HepG2 (cell line): ENCODE measurements around the gene GEMIN8. TPM values are rescaled to one million over a fixed set of nuclear protein-coding genes. Genes with fewer than 3 reads are reported as not detected.

Source experiments
- EED ChIP-seq: sonication (generic); formaldehyde crosslinking; IDR thresholded peaks from 2 replicates; pipeline ENCODE4 v1.5.0; 2020; ENCODE audit warnings: mild to moderate bottlenecking, missing genetic modification reagents
- FOXC1 ChIP-seq: sonication (generic); formaldehyde crosslinking; IDR thresholded peaks from 2 replicates; pipeline ENCODE4 v1.8.0; 2022; ENCODE audit warnings: mild to moderate bottlenecking, missing genetic modification reagents, borderline replicate concordance
- HMG20B ChIP-seq: conservative IDR thresholded peaks from 2 replicates; pipeline ENCODE4 v1.6.1; 2016; ENCODE audit warnings: missing genetic modification reagents, missing compliant biosample characterization
- KMT2A ChIP-seq: sonication (generic); formaldehyde crosslinking; IDR thresholded peaks from 2 replicates; pipeline ENCODE4 v1.4.0; 2020; ENCODE audit warnings: missing genetic modification reagents
- MTA1 ChIP-seq: sonication (generic); formaldehyde crosslinking; IDR thresholded peaks from 2 replicates; pipeline ENCODE4 v1.4.0; 2020; ENCODE audit warnings: missing genetic modification reagents, mild to moderate bottlenecking, borderline replicate concordance
- PHF8 ChIP-seq: sonication (generic); formaldehyde crosslinking; IDR thresholded peaks from 2 replicates; pipeline ENCODE4 v1.5.0; 2020; ENCODE audit warnings: missing genetic modification reagents
- RBFOX2 ChIP-seq: fragments of 200-400 bp; formaldehyde crosslinking; IDR thresholded peaks from 2 replicates; pipeline ENCODE4 v1.6.1; 2017; ENCODE audit warnings: low read depth, mild to moderate bottlenecking, low read length
- ZFP36 ChIP-seq: fragments of 150-350 bp; IDR thresholded peaks from 2 replicates; pipeline ENCODE4 v1.6.1; 2018; ENCODE audit warnings: borderline replicate concordance, low read length, low read depth; ENCODE audit not compliant: partially characterized antibody
- ZNF180 ChIP-seq: sonication (generic); formaldehyde crosslinking; IDR thresholded peaks from 2 replicates; pipeline ENCODE4 v1.4.0; 2020; ENCODE audit warnings: low read depth, missing genetic modification reagents, borderline replicate concordance
- ZNF234 ChIP-seq: sonication (generic); formaldehyde crosslinking; conservative IDR thresholded peaks from 2 replicates; pipeline ENCODE4 v1.5.1; 2020; ENCODE audit warnings: mild to moderate bottlenecking, missing genetic modification reagents
- ZNF263 ChIP-seq: sonication (generic); formaldehyde crosslinking; IDR thresholded peaks from 2 replicates; pipeline ENCODE4 v1.4.0; 2020; ENCODE audit warnings: missing genetic modification reagents
- ZNF569 ChIP-seq: sonication (generic); formaldehyde crosslinking; IDR thresholded peaks from 2 replicates; pipeline ENCODE4 v1.5.0; 2020; ENCODE audit warnings: mild to moderate bottlenecking, missing genetic modification reagents, moderate library complexity, borderline replicate concordance
- ZNF589 ChIP-seq: sonication (generic); formaldehyde crosslinking; conservative IDR thresholded peaks from 2 replicates; pipeline ENCODE4 v1.8.0; 2022; ENCODE audit warnings: mild to moderate bottlenecking, moderate library complexity, missing genetic modification reagents
- ZNF605 ChIP-seq: sonication (generic); formaldehyde crosslinking; IDR thresholded peaks from 2 replicates; pipeline ENCODE4 v1.8.0; 2022; ENCODE audit warnings: mild to moderate bottlenecking, missing genetic modification reagents
- polyA plus RNA-seq, 8 experiments: library from polyadenylated mRNA; depleted of rRNA in 3 of 8; stranded (reverse) in 7 of 8; unstranded in 1 of 8; fragments of >200 nt; fragmentation: Illumina TruSeq in 4 of 8; extraction: Trizol in 4 of 8; gene quantifications; 2 replicates each; pipeline versions ENCODE4 v1.2.1 to v1.2.3, GENCODE V29; 2011 to 2016; ENCODE audit warnings: low read depth in 4 of 8, missing spikeins in 1 of 8, mixed read lengths in 1 of 8; ENCODE audit not compliant: insufficient read depth in 1 of 8
- total RNA-seq, 5 experiments: library from RNA; depleted of rRNA; stranded (reverse); fragments of >200 nt; fragmentation: Illumina TruSeq; extraction: Trizol; gene quantifications; 2 replicates each; pipeline ENCODE4 v1.2.3, GENCODE V29; 2016; ENCODE audit warnings: low read depth in 1 of 5
- TF ChIP-seq, protein P1 (sequence below): sonication (generic); formaldehyde crosslinking; IDR thresholded peaks from 2 replicates; pipeline ENCODE4 v1.5.0; 2020; ENCODE audit warnings: missing genetic modification reagents
- TF ChIP-seq, protein P2 (sequence below): sonication (generic); formaldehyde crosslinking; IDR thresholded peaks from 2 replicates; pipeline ENCODE4 v1.4.0; 2020; ENCODE audit warnings: mild to moderate bottlenecking, missing genetic modification reagents
- TF ChIP-seq, protein P3 (sequence below): IDR thresholded peaks from 2 replicates; pipeline ENCODE4 v1.6.1; 2016; ENCODE audit warnings: missing genetic modification reagents, missing compliant biosample characterization
- TF ChIP-seq, protein P4 (sequence below): sonication (generic); formaldehyde crosslinking; IDR thresholded peaks from 2 replicates; pipeline ENCODE4 v1.5.0; 2020; ENCODE audit warnings: missing genetic modification reagents, mild to moderate bottlenecking, borderline replicate concordance
- TF ChIP-seq, protein P5 (sequence below): sonication (generic); formaldehyde crosslinking; IDR thresholded peaks from 2 replicates; pipeline ENCODE4 v1.4.0; 2020; ENCODE audit warnings: low read depth, mild to moderate bottlenecking, missing genetic modification reagents

GEMIN8 gene
- total and polyA plus RNA-seq, 2 of the 13 experiments (the other 11 are each of a cell fraction or from before 2014, with no cell fraction given), result 9.7 to 23.7 TPM

DNA sequence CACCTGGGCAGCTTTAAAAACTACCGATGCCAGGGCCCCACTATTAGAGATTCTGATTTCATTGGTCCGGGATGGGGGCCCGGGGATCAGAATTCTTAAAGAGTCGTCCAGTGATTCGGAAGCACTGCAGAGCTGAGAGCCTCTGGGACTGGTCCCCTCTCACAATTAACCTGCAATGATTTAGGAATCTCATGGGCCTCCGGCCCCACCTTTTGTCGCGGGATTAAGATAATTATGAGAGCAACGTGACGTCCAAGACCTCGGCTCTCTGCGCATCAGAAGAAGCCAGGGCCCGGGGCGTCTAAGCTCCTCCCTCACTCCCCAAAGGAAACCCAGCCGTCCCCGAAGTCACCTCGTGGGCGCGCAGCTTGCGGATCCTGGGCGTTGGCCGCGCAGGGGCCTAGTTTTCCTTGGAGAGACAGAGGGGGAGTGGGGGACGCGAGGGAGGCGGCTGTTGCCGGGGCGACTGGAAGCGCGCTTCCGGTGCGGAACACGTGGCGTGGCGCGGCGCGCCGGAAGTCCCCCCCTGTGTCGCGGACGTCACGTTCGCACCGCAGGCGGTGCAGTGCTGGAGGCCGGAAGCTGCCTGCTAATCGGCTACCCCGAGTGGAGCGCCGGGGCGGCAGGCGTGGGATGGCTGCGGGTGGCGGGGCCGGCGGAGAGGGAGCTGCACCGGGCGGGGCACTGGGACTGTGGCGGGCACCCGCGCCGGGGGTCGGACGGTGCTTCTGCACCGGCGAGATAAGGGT, at the start of gene GEMIN8 (continued):
- TF ChIP-seq FOXC1 (CRISPR knock-in tag) (peak; percentile 80; the same call in 1 of the 2 replicates), ZNF605 (CRISPR knock-in tag) (0 out of 2 replicates have a peak, but pooled peaks have one; percentile 40), ZNF234 (no peak), EED (CRISPR knock-in tag) (no peak), KMT2A (no peak), HMG20B (CRISPR knock-in tag) (no peak), ZFP36 (no peak), RBFOX2 (peak; percentile 88), ZNF569 (no peak), ZNF180 (no peak), MTA1 (CRISPR knock-in tag) (peak; percentile 22; the same call in 1 of the 2 replicates), ZNF589 (no peak), PHF8 (CRISPR knock-in tag) (peak; percentile 84), ZNF263 (CRISPR knock-in tag) (no peak)
- TF ChIP-seq, protein P1, sequence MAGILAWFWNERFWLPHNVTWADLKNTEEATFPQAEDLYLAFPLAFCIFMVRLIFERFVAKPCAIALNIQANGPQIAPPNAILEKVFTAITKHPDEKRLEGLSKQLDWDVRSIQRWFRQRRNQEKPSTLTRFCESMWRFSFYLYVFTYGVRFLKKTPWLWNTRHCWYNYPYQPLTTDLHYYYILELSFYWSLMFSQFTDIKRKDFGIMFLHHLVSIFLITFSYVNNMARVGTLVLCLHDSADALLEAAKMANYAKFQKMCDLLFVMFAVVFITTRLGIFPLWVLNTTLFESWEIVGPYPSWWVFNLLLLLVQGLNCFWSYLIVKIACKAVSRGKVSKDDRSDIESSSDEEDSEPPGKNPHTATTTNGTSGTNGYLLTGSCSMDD (CRISPR knock-in tag), result no peak
- TF ChIP-seq, protein P2, sequence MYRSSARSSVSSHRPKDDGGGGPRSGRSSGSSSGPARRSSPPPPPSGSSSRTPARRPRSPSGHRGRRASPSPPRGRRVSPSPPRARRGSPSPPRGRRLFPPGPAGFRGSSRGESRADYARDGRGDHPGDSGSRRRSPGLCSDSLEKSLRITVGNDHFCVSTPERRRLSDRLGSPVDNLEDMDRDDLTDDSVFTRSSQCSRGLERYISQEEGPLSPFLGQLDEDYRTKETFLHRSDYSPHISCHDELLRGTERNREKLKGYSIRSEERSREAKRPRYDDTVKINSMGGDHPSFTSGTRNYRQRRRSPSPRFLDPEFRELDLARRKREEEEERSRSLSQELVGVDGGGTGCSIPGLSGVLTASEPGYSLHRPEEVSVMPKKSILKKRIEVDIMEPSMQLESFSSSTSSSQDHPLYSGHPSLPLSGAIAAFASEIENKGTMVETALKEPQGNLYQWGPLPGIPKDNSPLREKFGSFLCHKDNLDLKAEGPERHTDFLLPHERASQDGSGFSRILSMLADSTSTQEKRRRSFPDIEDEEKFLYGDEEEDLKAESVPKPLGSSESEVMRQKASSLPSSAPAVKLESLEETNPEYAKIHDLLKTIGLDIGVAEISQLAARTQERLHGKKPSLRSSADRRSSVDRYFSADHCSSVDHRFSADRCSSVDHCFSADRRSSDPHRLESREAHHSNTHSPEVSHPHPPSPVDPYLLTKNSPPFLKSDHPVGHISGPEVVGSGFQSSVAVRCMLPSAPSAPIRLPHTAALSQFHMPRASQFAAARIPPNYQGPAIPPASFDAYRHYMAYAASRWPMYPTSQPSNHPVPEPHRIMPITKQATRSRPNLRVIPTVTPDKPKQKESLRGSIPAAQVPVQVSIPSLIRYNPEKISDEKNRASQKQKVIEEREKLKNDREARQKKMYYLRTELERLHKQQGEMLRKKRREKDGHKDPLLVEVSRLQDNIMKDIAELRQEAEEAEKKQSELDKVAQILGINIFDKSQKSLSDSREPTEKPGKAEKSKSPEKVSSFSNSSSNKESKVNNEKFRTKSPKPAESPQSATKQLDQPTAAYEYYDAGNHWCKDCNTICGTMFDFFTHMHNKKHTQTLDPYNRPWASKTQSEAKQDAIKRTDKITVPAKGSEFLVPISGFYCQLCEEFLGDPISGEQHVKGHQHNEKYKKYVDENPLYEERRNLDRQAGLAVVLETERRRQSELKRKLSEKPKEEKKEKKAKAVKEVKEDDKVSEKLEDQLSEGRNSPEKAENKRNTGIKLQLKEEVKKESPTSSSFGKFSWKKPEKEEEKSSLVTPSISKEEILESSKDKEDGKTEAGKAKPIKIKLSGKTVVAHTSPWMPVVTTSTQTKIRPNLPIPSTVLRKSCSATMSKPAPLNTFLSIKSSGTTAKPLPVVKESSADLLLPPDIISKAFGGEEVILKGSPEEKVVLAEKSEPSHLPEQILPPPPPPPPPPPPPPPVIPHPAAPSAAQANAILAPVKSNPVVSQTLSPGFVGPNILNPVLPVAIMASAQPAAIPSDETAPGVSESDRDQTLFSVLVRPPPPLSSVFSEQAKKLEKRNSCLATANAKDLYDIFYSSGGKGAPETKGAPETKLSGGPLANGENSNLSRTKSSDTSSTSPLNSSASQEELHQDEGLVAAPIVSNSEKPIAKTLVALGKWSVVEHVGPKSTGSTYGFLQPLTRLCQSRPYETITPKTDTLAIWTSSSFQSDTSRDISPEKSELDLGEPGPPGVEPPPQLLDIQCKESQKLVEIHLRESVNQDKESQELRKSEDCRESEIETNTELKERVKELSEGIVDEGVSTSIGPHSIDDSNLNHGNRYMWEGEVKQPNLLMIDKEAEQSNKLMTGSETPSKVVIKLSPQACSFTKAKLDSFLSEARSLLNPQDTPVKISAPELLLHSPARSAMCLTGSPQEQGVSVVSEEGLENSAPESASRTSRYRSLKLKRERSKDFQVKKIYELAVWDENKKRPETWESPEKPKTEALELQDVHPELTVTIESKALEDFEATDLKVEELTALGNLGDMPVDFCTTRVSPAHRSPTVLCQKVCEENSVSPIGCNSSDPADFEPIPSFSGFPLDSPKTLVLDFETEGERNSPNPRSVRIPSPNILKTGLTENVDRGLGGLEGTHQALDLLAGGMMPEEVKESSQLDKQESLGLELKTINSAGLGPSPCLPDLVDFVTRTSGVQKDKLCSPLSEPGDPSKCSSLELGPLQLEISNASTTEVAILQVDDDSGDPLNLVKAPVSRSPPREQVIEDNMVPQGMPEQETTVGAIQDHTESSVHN, result no peak
- TF ChIP-seq, protein P3, sequence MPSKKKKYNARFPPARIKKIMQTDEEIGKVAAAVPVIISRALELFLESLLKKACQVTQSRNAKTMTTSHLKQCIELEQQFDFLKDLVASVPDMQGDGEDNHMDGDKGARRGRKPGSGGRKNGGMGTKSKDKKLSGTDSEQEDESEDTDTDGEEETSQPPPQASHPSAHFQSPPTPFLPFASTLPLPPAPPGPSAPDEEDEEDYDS (CRISPR knock-in tag), result peak; percentile 39; the same call in 1 of the 2 replicates
- TF ChIP-seq, protein P4, sequence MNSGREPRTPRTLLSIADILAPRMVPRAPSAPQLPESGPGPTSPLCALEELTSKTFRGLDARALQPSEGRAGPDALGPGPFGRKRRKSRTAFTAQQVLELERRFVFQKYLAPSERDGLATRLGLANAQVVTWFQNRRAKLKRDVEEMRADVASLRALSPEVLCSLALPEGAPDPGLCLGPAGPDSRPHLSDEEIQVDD, result no peak
- TF ChIP-seq, protein P5, sequence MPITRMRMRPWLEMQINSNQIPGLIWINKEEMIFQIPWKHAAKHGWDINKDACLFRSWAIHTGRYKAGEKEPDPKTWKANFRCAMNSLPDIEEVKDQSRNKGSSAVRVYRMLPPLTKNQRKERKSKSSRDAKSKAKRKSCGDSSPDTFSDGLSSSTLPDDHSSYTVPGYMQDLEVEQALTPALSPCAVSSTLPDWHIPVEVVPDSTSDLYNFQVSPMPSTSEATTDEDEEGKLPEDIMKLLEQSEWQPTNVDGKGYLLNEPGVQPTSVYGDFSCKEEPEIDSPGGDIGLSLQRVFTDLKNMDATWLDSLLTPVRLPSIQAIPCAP (CRISPR knock-in tag), result no peak
